Type B pancreatic cell (in vitro differentiated cells): ENCODE measurements around the gene DAB1. TPM values are rescaled to one million over a fixed set of nuclear protein-coding genes. Genes with fewer than 3 reads are reported as not detected.

ENCODE experiments used
- DNase-seq: peaks from one replicate; pipeline ENCODE4 v3.0.0; 2021; ENCODE audit warnings: mixed read lengths; ENCODE audit not compliant: unreplicated experiment; ENCODE audit errors: extremely low spot score
- H3K27ac Mint-ChIP-seq: 2 replicates; pipeline ENCODE4 v1.8.0; 2021; ENCODE audit warnings: mild to moderate bottlenecking, mixed read lengths
- H3K27me3 Mint-ChIP-seq: 2 replicates; pipeline ENCODE4 v1.8.0; 2021; ENCODE audit warnings: mixed read lengths
- H3K36me3 Mint-ChIP-seq: 2 replicates; pipeline ENCODE4 v1.8.0; 2021; ENCODE audit warnings: mixed read lengths
- H3K4me1 Mint-ChIP-seq: one replicate; pipeline ENCODE4 v1.8.0; 2021; ENCODE audit warnings: mixed read lengths; ENCODE audit not compliant: unreplicated experiment
- H3K4me3 Mint-ChIP-seq: 2 replicates; pipeline ENCODE4 v1.8.0; 2021; ENCODE audit warnings: mild to moderate bottlenecking, mixed read lengths
- H3K9me3 Mint-ChIP-seq: 2 replicates; pipeline ENCODE4 v1.8.0; 2021; ENCODE audit warnings: mixed read lengths
- CTCF ChIP-seq: fragments of 200-600 bp; sonication (generic); conservative IDR thresholded peaks from 2 replicates; pipeline ENCODE4 v1.5.0; 2021; ENCODE audit warnings: antibody characterized with exemption, mild to moderate bottlenecking
- total RNA-seq: library from RNA; stranded (reverse); gene quantifications from 2 replicates; pipeline ENCODE4 v1.2.1, GENCODE V29; 2021; ENCODE audit warnings: low replicate concordance

Gene DAB1
- total RNA-seq, 1 donor from 2014 or later: 7.3 TPM

- Mint-ChIP-seq H3K4me1 (no peaks in the 10 kb centered on the region), H3K27me3 (peaks cover 4% of the 10 kb centered on the region), H3K9me3 (peaks cover 4% of the 10 kb centered on the region), H3K4me3 (no peak overlapping the region), H3K27ac (no peak overlapping the region), H3K36me3 (no peaks in the 10 kb centered on the region)
- DNase-seq: no peak
- TF ChIP-seq CTCF: no peak
These were observed 104.7 kb downstream of the DAB1 start for GRCh38 chr1:57319165-57319564.

- H3K27ac Mint-ChIP-seq: no peak overlapping the region
- H3K36me3 Mint-ChIP-seq: no peaks in the 10 kb centered on the region
- peaks cover 4% of the 10 kb centered on the region for H3K9me3 Mint-ChIP-seq
- DNase-seq: no peak
- H3K4me1 Mint-ChIP-seq: no peaks in the 10 kb centered on the region
- TF ChIP-seq CTCF: no peak
- peaks cover 4% of the 10 kb centered on the region for H3K27me3 Mint-ChIP-seq
- H3K4me3 Mint-ChIP-seq: no peak overlapping the region
These were observed 107.0 kb downstream of the DAB1 start for GRCh38 chr1:57316861-57317260.

GRCh38 chr1:57316291-57316690, 107.6 kb downstream of the DAB1 start:
- Mint-ChIP-seq H3K27ac (no peak overlapping the region), H3K27me3 (peaks cover 4% of the 10 kb centered on the region)

GRCh38 chr1:57312869-57313268, 111.0 kb downstream of the DAB1 start:
- H3K36me3 Mint-ChIP-seq: no peaks in the 10 kb centered on the region
- TF ChIP-seq CTCF: no peak
- no peak overlapping the region for H3K27ac Mint-ChIP-seq
- H3K4me3 Mint-ChIP-seq: no peak overlapping the region
- DNase-seq: no peak
- no peaks in the 10 kb centered on the region for H3K9me3 Mint-ChIP-seq
- no peaks in the 10 kb centered on the region for H3K27me3 Mint-ChIP-seq
- peaks cover 5% of the 10 kb centered on the region for H3K4me1 Mint-ChIP-seq

More at GRCh38 chr1:57316291-57316690, 107.6 kb downstream of the DAB1 start:
- no peak for TF ChIP-seq CTCF
- Mint-ChIP-seq H3K4me3 (no peak overlapping the region), H3K4me1 (no peaks in the 10 kb centered on the region), H3K36me3 (no peaks in the 10 kb centered on the region), H3K9me3 (peaks cover 4% of the 10 kb centered on the region)
- no peak for DNase-seq

- Mint-ChIP-seq H3K4me1 (peaks cover 5% of the 10 kb centered on the region), H3K9me3 (peaks cover 7% of the 10 kb centered on the region), H3K4me3 (no peak overlapping the region), H3K27ac (no peak overlapping the region), H3K36me3 (peaks cover 8% of the 10 kb centered on the region), H3K27me3 (no peaks in the 10 kb centered on the region)
- no peak for TF ChIP-seq CTCF
- no peak for DNase-seq
These were observed 112.4 kb downstream of the DAB1 start for GRCh38 chr1:57311411-57311810.

GRCh38 chr1:57311006-57311405, 112.9 kb downstream of the DAB1 start:
- no peak for TF ChIP-seq CTCF
- Mint-ChIP-seq H3K27me3 (no peaks in the 10 kb centered on the region), H3K9me3 (peaks cover 7% of the 10 kb centered on the region), H3K4me3 (no peak overlapping the region), H3K27ac (peak overlapping the region; percentile 24), H3K36me3 (peaks cover 8% of the 10 kb centered on the region), H3K4me1 (peaks cover 5% of the 10 kb centered on the region)
- no peak for DNase-seq
